ENCODE measurements around the gene SUCLG2. TPM values are rescaled to one million over a fixed set of nuclear protein-coding genes. Genes with fewer than 3 reads are reported as not detected.

Gene SUCLG2
- total RNA-seq, 1 experiment from 2014 or later: 22.3 TPM

DNA sequence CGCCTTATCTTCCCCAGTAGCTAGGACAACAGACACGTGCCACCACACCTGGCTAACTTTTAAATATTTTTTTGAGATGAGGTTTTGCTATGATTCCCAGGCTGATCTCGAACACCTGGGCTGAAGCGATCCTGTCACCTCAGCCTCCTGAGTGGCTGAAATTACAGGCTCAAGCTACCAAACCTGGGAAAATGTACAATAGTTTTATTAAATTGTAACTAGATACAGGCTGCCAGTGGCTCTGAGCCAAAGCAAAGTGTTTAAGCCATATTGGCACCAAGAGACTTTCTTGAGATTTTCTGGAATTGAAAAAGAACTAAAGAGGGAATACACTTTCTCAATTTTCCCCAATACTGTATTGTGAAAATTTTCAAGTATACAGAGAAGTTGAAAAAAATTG, 204.3 kb downstream of the SUCLG2 start:
- H3K36me3 ChIP-seq (ENCODE audit: low read depth, low read length): no peaks in the 10 kb centered on the region
- no peaks in the 10 kb centered on the region for H3K9me2 ChIP-seq (replicated peaks; ENCODE audit: low read length)
- DNase-seq: no peak
- ChIA-PET POLR2A (ENCODE audit: unreplicated experiment) (no interaction called here), CTCF (no interaction called here)
- no peaks in the 10 kb centered on the region for H3F3A ChIP-seq (ENCODE audit: low read length, unreplicated experiment)
- intact Hi-C loops (cut with micrococcal nuclease): no loop called here
- no peak overlapping the region for H3K9ac ChIP-seq (ENCODE audit: low read length)
- H2AFZ ChIP-seq (ENCODE audit: low read length): no peak overlapping the region
- no peak overlapping the region for H3K4me2 ChIP-seq (ENCODE audit: low read length)
- H3K9me3 ChIP-seq (ENCODE audit: low read length): no peaks in the 10 kb centered on the region
- TF ChIP-seq, protein P1, sequence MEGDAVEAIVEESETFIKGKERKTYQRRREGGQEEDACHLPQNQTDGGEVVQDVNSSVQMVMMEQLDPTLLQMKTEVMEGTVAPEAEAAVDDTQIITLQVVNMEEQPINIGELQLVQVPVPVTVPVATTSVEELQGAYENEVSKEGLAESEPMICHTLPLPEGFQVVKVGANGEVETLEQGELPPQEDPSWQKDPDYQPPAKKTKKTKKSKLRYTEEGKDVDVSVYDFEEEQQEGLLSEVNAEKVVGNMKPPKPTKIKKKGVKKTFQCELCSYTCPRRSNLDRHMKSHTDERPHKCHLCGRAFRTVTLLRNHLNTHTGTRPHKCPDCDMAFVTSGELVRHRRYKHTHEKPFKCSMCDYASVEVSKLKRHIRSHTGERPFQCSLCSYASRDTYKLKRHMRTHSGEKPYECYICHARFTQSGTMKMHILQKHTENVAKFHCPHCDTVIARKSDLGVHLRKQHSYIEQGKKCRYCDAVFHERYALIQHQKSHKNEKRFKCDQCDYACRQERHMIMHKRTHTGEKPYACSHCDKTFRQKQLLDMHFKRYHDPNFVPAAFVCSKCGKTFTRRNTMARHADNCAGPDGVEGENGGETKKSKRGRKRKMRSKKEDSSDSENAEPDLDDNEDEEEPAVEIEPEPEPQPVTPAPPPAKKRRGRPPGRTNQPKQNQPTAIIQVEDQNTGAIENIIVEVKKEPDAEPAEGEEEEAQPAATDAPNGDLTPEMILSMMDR (conservative IDR thresholded peaks at IDR 0.05; ENCODE audit: low read depth, low read length): no peak
- no peak for TF ChIP-seq EZH2phosphoT487 (IDR thresholded peaks at IDR 0.05; ENCODE audit: borderline replicate concordance, low read length)
- TF ChIP-seq EZH2 (IDR thresholded peaks at IDR 0.05; ENCODE audit: low read length, unreplicated experiment): no peak
- BruUV-seq (replicated peaks): no TSS peak
- no peak overlapping the region for H3K27ac ChIP-seq (ENCODE audit: low read length)
- no peaks in the 10 kb centered on the region for H3K27me3 ChIP-seq (ENCODE audit: low read length)
- ATAC-seq: no peak
- H3K4me1 ChIP-seq (ENCODE audit: insufficient read depth, low read length): no peaks in the 10 kb centered on the region
- no peak overlapping the region for H3K4me3 ChIP-seq (ENCODE audit: low read length)
- no peaks in the 10 kb centered on the region for H3K79me2 ChIP-seq (ENCODE audit: low read length)
- H4K20me1 ChIP-seq (ENCODE audit: low read length): no peaks in the 10 kb centered on the region

DNA sequence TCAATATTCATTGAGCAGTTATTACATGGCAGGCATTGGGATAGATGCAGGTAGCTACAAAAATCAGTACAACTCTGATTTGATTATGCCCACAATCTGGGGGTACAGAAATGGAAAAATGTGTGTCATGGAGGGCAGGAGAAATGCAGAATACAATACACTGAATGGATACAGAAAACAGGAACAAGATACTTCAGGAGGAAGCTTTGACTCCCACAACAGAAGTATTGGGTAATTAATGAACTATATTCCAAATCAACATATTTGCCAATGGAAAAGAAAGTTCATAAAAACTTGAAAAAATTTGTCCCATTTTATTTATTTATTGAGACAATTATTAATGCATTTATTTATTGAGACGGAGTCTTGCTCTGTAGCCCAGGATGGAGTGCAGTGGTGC, 207.0 kb downstream of the SUCLG2 start:
- CTCF ChIA-PET: no interaction called here
- no peak for TF ChIP-seq EZH2phosphoT487 (IDR thresholded peaks at IDR 0.05; ENCODE audit: borderline replicate concordance, low read length)

DNA sequence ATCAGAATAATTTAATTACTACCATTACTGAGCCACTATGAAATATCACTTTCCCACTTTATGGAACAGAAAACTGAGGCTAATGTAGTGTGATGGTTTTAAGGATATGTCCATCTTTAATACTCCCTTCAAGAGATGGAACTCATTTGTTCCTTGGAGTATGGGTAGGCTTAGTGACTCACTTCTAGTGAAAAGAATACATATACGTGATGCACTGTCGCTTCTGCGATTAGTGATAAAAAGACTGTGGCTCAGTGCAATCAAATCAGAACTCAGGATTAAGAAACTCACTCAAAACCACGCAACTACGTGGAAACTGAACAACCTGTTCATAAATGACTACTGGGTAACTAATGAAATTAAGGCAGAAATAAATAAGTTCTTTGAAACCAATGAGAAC, 216.6 kb downstream of the SUCLG2 start:
- POLR2A ChIA-PET (ENCODE audit: unreplicated experiment): no interaction called here
- TF ChIP-seq EZH2phosphoT487 (IDR thresholded peaks at IDR 0.05; ENCODE audit: borderline replicate concordance, low read length) (no peak), EZH2 (IDR thresholded peaks at IDR 0.05; ENCODE audit: low read length, unreplicated experiment) (no peak)
- TF ChIP-seq, protein P1 (conservative IDR thresholded peaks at IDR 0.05; ENCODE audit: low read depth, low read length): no peak
- H3K4me3 ChIP-seq (ENCODE audit: low read length): no peak overlapping the region
- DNase-seq: no peak
- CTCF ChIA-PET: no interaction called here
- H3K9me2 ChIP-seq (replicated peaks; ENCODE audit: low read length): no peaks in the 10 kb centered on the region
- H3K36me3 ChIP-seq (ENCODE audit: low read depth, low read length): no peaks in the 10 kb centered on the region
- H3K9ac ChIP-seq (ENCODE audit: low read length): no peak overlapping the region
- ATAC-seq: no peak
- no peak overlapping the region for H3K27ac ChIP-seq (ENCODE audit: low read length)
- H3F3A ChIP-seq (ENCODE audit: low read length, unreplicated experiment): no peaks in the 10 kb centered on the region
- H3K79me2 ChIP-seq (ENCODE audit: low read length): no peaks in the 10 kb centered on the region
- H3K4me2 ChIP-seq (ENCODE audit: low read length): no peak overlapping the region
- no peaks in the 10 kb centered on the region for H3K9me3 ChIP-seq (ENCODE audit: low read length)
- intact Hi-C loops (cut with micrococcal nuclease): no loop called here
- no peak overlapping the region for H2AFZ ChIP-seq (ENCODE audit: low read length)
- no peaks in the 10 kb centered on the region for H4K20me1 ChIP-seq (ENCODE audit: low read length)
- no peaks in the 10 kb centered on the region for H3K4me1 ChIP-seq (ENCODE audit: insufficient read depth, low read length)
- no TSS peak for BruUV-seq (replicated peaks)
- no peaks in the 10 kb centered on the region for H3K27me3 ChIP-seq (ENCODE audit: low read length)

More for the DNA sequence above, 207.0 kb downstream of the SUCLG2 start:
- Histone ChIP-seq H3F3A (ENCODE audit: low read length, unreplicated experiment) (no peaks in the 10 kb centered on the region), H2AFZ (ENCODE audit: low read length) (no peak overlapping the region), H3K27me3 (ENCODE audit: low read length) (no peaks in the 10 kb centered on the region), H3K4me2 (ENCODE audit: low read length) (no peak overlapping the region), H3K9me2 (replicated peaks; ENCODE audit: low read length) (no peaks in the 10 kb centered on the region), H3K27ac (ENCODE audit: low read length) (no peak overlapping the region), H3K4me3 (ENCODE audit: low read length) (no peak overlapping the region), H3K9me3 (ENCODE audit: low read length) (no peaks in the 10 kb centered on the region), H3K36me3 (ENCODE audit: low read depth, low read length) (no peaks in the 10 kb centered on the region), H3K4me1 (ENCODE audit: insufficient read depth, low read length) (no peaks in the 10 kb centered on the region), H3K9ac (ENCODE audit: low read length) (no peak overlapping the region), H4K20me1 (ENCODE audit: low read length) (no peaks in the 10 kb centered on the region), H3K79me2 (ENCODE audit: low read length) (no peaks in the 10 kb centered on the region)
- DNase-seq: no peak
- no peak for ATAC-seq
- intact Hi-C loops (cut with micrococcal nuclease): no loop called here
- POLR2A ChIA-PET (ENCODE audit: unreplicated experiment): no interaction called here
- no TSS peak for BruUV-seq (replicated peaks)
